HG03342 (cell line): ENCODE results near the gene SPPL3.
"Not testable (repeated sequence)": the region's sequence is repeated elsewhere in the genome, so short reads cannot be mapped to it uniquely, and the experiment has no call there.

ENCODE experiments used
- ATAC-seq: cut with Tn5 transposase; IDR thresholded peaks from one replicate; pipeline ENCODE4 v1.9.1; 2021; ENCODE audit warnings: mild to moderate bottlenecking, moderate library complexity; ENCODE audit not compliant: unreplicated experiment

Gene SPPL3

DNA sequence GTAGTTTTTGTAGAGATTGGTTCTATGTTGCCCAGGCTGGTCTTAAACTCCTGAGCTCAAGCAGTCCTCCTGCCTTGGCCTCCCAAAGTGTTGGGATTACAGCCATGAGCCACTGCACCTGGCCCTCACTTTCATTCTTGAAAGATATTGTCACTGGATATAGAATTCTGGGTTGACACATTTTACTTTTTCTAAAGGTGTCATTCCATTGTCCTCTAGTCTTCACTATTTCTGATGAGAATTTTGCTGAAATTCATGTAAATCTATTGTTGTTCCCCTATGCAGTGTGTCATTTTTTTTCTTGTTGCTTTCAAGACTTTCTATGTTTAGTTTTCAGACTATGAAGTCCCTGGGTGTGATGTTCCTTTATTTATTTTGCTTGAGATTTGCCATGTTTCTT, 149.4 kb downstream of the SPPL3 start:
- ATAC-seq = no peak

DNA sequence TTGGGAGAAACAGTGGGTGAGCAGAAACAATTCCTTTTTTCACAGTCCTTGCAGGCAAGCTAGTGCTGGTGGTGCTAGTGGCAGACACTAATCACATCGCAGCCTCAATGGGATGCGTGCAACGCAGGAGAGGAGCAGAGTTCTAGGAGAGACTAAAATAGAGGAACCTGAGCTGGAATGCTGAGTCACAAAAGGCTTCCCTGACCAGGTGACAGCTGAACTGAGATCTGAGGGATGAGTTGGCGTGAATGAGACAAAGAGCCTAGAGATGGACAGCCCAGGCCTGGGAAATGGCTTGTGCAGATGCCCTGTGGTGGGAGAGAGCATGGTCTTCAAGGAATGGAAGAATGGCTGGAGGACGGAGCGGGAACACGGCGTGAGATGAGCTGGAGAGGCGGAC, 152.8 kb downstream of the SPPL3 start:
- no peak for ATAC-seq

DNA sequence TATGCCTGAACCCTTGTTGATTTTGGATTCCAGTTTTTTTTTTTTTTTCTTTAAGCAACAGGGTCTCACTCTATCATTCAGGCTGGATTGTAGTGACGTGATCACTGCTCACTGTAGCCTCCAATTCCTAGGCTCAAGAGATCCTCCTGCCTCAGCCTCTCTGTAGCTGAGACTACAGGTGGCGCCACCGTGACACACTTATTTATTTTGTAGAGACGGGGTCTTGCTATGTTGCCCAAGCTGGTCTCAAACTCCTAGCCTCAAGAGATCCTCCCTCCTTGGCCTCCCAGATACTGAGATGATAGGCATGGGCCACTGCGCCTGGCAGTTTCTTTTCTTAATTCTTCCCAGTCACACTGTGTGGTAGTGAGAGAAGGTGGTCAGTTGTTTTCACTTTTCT, 153.4 kb downstream of the SPPL3 start:
- ATAC-seq = no peak

DNA sequence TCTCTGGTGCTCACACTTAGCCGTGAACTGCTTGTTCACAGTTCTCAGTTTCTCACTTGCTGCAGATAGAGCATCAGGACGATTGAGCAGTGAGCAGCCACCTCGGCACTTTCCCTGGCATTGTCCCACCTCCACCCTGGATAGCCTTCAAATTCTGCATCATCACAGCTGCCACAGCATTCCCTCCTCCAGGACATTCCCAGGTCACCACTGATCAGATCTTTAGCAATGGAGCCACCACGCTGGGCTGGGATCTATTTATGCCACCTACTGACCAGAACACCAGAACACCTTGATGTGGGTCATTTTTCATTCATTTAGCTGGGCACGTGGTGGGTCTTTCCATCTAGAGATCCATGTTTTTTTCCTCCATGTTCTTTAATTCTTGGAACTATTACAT, 154.9 kb downstream of the SPPL3 start:
- no peak for ATAC-seq

DNA sequence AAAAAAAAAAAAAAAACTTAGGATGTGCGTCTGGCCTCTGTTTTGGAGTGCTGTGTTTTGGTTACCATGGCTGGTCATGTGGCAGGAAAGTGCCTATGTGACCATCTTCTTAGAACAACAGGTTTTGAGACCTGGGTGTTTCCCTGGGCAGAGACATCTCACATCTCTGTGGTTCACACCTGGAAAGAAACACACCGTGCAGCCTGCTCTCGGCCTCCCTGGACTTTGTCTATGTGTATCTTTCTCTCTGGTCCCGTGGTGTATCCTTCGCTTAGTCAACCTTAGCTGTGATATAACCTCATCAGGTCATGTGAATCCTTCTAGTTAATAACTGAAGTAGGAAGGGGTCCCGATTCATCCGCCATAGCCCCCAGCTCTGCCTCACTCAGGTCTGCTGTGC, 155.9 kb downstream of the SPPL3 start:
- ATAC-seq = no peak

DNA sequence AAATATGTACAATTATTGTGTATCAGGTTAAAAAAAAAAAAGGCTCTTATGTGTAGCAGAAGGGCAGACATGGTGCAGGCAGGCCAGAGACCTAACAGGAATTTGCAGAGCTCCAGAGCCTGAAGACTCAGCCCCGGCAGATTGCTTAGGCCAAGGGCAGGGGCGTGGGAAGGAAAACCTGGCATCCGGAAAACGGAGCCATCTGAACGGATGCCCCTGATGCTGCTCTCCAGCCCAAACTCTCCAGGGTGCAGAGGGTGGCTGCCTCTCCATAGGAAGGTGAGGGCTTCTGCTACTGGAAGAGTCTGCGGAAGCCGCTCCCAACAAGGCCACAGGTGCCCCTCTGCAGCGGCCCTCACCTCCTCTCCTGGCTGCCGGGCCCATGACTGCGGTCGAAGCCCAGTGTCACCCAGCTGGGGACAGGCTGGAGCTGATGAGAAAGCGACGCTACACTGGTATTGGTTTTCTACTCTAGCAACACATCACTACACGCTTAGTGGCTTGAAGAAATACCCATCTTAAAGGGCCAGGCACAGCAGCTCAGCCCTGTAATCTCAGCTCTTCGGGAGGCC, 159.2 kb downstream of the SPPL3 start:
- no peak for ATAC-seq

DNA sequence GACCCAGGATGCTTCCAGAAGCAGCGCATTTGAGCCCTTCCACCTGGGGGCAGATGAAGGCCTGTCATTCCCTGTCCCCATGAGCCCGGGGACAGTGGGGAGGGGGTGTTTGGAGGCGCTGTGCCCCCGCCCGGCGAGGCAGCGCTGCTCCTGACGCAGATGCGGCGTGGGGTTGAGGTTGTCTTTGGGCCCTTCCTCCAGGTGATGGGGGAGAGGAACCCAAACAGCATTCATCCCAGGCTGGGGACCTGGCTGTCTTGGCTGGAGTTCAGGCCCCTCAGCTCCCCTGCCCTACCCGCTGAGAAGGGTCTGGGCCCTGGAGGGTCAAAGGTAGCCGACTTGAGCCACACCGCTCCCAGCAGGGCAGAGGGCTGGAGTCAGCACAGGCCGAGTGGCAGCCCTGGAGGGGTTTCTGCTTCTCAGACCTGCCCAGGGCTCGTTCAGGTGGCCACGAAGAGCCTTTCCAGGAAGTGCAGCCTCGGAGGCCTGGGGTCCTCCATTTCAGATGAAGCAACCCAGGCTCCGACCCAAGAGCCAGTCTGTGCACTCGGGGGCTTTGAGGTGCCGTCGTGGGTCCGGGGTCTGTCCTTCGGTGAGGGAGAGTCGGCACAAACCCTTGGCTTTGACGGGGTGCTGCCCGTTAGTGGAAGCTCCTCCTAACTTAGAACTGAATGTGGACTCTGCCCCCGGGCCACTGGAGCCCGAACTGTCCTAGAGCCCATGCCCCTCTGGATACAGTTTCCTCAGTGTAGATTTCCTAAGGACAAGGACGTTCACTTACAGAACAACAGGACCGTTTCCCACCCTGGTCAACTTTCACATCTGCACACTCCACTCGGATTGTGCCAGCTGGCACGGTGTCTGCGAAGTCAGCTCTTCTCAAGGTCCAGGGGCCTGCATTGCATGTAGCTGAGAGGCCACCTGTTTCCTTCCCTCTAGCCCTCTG, 162.4 kb downstream of the SPPL3 start:
- ATAC-seq = no peak

DNA sequence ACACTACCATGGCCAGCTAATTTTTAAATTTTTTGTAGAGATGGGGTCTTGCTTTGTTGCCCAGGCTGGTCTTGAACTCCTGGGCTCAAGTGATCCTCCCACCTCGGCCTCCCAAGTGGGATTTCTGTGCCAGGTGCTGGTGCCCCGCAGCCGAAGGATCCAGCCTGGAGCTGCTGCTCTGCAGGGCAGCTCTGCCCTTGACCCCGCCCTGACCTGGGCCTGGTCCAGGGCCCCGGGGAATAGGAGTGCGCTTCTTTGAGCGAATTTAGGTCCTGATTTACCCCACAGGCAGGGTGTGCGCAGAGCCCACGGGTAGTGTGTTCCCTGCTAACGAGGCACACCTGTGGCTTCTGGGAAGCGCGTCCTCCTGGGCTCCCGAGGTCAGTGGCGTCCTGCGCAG, 163.3 kb downstream of the SPPL3 start:
- no peak for ATAC-seq

DNA sequence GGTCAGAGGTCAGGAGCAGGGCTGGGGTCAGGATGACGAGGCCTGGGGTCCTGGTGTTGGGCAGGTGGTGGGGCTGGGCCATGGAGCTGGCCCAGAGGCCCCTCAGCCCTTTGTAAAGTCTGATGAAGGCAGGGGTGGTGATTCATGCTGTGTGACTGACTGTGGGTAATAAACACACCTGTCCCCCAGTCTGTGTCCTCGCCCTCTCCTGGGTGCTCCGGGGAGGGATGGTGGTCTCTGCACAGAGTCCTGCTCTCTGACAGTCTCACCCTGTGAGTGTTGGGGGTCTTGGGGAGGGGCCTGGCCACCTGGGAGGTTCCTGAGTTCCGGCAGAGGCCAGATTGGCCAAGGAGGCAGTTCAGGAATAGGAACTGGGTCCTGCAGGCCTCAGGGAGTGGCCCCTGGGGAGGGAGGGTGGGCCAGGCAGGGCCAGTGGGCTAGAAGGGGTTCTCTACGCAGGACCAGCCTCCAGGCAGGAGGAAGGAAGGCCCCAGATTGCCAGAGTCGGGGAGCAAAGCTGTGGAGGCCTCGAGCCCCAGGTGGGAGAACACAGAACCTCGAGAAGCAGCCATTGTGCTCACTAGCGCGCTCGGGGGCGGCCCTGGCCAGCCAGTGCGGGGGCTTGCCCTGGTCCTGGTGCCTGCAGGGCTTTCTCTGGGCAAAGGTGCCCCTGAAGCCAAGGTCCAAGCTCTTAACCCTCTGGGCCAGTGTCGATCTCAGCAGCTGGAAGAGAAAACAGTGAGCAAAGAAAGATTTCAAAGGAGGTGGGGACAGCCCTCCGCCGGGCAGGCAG, 164.1 kb downstream of the SPPL3 start:
- no peak for ATAC-seq

DNA sequence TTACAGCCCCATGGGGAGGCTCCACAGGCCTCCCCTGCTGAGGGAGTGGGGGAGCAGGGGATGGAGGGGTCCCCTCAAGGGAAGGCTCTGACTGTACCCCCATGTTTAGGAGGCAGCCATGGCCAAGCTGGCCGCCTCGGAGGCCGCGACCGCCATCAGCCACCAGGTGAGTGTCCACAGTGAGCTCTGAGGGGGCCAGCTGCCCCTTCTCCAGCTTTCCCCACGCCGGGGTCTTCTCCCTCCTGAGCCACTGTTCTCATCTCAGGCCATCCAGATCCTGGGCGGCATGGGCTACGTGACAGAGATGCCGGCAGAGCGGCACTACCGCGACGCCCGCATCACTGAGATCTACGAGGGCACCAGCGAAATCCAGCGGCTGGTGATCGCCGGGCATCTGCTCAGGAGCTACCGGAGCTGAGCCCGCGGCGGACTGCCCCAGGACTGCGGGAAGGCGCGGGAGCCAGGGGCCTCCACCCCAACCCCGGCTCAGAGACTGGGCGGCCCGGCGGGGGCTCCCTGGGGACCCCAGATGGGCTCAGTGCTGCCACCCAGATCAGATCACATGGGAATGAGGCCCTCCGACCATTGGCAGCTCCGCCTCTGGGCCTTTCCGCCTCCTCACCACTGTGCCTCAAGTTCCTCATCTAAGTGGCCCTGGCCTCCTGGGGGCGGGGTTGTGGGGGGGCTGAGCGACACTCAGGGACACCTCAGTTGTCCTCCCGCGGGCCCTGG, 165.0 kb downstream of the SPPL3 start:
- no peak for ATAC-seq

DNA sequence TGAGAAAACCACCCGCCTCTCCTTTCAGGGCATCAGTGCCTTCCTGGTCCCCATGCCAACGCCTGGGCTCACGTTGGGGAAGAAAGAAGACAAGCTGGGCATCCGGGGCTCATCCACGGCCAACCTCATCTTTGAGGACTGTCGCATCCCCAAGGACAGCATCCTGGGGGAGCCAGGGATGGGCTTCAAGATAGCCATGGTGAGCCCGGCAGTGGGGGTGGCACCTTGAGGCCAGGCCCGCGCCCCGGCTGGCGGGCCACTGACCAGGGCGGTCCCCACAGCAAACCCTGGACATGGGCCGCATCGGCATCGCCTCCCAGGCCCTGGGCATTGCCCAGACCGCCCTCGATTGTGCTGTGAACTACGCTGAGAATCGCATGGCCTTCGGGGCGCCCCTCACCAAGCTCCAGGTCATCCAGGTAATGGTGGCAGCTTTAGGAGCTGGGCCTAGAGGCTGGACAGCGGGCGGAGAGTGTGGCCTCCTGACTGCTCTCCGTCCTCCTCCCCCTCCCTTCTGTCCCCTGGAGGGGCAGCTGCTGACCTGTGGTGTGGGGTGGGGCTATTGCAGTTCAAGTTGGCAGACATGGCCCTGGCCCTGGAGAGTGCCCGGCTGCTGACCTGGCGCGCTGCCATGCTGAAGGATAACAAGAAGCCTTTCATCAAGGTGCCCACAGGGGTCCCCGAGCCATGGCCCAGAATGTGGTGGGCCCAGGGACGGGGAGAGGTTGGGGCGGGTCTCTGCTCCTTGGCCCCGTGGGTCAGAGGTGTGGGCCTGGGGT, 165.7 kb downstream of the SPPL3 start:
- no peak for ATAC-seq

DNA sequence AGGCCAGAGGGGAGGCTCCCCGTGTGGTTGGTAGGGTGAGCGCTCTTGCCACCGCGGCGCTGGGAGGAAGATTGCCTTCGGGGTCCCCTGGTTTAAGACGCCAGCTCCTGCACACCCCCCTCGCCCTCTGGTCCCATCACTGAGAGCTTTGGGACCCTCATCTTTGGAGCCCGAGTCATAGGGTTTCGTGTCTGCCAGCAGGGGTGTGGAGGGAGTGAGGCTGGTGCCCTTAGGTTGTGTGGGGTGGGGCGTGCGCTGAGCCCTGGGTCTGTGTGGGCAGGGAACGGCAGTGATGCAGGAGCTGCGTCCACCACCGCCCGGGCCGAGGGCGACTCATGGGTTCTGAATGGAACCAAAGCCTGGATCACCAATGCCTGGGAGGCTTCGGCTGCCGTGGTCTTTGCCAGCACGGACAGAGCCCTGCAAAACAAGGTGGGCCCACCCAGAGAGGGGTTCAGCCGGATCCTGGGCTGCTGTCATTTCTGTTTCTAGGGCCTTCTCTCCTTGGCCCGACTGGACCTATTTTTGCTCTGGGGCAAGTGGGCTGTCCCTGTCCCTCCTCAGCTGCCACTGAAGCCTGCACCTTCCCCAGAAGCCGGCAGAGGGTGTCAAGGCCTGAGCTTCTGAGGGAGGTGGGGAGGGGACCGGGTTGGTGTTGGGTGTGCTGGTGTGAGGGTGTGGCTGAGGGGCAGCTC, 166.5 kb downstream of the SPPL3 start:
- ATAC-seq = no peak

DNA sequence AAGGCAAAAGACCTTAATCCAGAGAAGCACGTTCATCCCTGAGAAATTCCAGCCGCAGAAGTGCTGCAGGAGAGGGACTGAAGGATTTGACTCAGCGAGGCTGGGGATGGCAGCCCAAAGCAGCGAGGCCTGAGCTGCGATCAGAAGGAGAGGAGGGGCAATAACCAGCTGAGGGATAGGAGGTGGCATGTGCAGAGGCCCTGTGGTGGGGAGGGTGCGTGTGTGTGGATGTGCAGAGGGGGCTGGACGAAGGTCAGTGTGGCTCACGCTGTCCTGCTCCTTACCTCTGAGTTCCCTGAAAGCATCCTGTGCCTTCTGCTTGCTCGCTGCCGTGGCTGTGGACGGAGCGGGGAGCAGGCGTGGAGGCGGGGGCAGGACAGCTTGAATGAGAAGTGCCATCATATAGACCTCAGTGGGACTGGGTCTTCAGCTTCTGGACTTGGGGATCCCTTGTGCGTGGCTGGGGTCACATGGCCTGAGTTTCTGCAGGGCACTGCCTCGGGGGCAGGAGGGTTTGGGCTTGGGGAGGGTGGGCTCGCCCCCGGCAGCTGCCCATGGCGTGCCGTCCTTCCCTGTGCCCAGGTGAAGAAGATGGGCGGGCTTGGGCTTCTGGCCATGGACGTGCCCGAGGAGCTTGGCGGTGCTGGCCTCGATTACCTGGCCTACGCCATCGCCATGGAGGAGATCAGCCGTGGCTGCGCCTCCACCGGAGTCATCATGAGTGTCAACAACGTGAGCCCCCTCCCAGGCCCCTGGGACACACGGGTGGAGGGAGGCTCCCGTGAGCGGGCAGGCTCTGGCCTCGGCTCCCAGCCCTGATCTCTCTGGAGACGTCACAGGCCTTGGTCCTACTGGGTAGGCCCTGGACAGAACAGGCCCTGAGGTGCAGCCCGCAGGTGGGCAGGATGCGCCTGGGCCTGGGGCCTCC, 167.5 kb downstream of the SPPL3 start:
- no peak for ATAC-seq

DNA sequence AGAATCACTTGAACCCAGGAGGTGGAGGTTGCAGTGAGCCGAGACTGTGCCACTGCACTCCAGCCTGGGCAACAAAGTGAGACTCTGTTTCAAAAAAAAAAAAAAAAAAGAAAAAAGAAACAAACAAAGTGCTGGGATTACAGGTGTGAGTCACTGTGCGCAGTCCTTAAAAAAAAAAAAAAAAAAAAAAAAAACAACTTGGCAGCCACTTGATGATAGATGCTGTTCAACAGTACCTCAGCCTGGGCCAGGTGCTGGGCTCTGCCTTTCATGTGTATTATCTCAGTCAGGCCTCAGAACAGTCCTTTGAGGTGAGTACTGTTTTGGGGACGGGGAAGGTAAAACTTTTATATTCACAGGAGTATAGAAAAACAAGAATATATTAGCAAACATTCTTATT, 169.0 kb downstream of the SPPL3 start:
- no peak for ATAC-seq

DNA sequence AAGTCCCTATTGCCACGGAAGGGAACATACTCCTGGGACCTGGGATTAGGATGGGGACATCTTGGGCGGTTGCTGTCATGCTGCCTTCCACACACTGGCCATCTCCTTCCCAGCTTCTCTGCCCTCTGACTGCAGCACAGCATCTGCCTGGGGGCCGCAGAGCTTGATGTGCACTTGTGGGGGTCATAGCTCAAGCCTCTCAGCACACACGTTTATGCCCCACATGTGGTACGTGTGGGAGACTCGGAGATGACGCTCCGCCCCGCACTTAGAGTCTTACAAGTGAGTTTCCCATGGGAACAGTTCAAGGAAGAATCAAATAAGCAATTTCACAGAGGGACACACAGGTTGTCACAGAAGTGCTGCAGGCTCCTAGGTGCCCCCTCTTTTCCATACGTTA, 169.9 kb downstream of the SPPL3 start:
- ATAC-seq = no peak

DNA sequence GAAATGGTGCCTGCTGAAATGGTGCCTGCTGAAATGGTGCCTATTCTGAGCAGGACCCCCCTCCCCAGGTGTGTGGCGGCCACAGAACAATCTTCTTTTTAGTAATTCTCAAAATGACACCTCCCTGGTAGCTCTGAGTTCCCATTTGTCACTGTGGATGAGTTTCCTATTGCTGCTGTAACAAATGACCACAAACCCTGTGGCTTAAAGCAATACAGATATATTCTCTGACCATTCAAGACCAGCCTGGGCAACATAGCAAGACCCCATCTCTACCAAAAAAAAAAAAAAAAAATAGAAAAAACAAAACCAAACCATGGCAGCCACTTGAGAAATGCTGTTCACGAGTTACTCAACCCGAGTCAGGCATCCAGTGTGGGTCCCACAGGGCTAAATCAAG, 170.6 kb downstream of the SPPL3 start:
- ATAC-seq = no peak

DNA sequence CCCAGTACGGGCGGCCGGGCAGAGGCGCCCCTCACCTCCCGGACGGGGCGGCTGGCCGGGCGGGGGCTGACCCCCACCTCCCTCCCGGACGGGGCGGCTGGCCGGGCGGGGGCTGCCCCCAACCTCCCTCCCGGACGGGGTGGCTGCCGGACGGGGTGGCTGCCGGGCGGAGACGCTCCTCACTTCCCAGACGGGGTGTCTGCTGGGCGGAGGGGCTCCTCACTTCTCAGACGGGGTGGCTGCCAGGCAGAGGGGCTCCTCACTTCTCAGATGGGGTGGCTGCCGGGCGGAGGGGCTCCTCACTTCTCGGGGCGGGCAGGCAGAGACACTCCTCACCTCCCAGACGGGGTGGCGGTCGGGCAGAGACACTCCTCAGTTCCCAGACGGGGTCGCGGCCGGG, 172.0 kb downstream of the SPPL3 start:
- not testable (repeated sequence) for ATAC-seq

DNA sequence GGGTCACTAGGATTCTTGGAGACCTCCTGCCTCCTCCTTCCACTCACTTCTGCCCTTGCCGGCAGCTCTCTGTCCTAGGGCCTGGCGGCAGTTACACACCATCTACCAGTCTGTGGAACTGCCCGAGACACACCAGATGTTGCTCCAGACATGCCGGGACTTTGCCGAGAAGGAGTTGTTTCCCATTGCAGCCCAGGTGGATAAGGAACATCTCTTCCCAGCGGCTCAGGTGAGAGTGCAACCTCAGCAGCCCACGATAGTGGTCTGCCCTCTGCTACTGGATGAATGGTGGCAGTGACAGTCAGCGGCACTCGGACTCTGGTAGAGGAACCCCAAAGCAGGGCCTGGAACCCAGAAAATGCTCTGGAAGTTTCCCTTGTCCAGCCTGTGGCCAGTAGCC, 177.2 kb downstream of the SPPL3 start:
- ATAC-seq = no peak

DNA sequence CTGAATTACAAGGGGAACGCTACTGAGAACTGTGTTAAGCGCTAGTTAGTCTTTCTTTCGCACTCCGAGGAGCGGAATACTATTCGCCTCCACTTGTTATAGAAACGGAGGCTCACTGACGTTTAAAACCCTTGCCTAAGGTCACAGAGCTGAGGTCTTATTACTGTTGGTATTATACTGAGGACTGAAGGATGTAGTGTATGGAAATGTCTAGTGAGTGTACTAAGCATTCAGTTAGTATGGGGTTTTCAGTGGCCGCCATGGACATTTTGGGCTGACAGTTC, 177.7 kb downstream of the SPPL3 start:
- no peak for ATAC-seq
